Adrenal gland (tissue), 5 donors: ENCODE results near the gene COL6A3.

Source experiments
- POLR2A ChIP-seq, 2 donors: fragments of 450-650 bp; IDR thresholded peaks; one replicate each; pipeline ENCODE4 v1.6.1; 2017; ENCODE audit warnings: antibody characterized with exemption in 2 of 2, mild to moderate bottlenecking in 2 of 2, moderate library complexity in 1 of 2
- TF ChIP-seq, protein P1 (sequence below), 6 experiments: fragments of 450-650 bp in 4 of 6; fragments of 200-600 bp in 2 of 6; sonication (generic) in 1 of 6; IDR thresholded peaks; 1 replicate in 5 of 6; 2 replicates in 1 of 6; pipeline versions ENCODE4 v1.5.1 to v1.8.0; 2016 to 2021; ENCODE audit warnings: antibody characterized with exemption in 6 of 6, mild to moderate bottlenecking in 2 of 6, moderate library complexity in 1 of 6
- donor health status: DM: no; HTN: no; CAD: no.

DNA sequence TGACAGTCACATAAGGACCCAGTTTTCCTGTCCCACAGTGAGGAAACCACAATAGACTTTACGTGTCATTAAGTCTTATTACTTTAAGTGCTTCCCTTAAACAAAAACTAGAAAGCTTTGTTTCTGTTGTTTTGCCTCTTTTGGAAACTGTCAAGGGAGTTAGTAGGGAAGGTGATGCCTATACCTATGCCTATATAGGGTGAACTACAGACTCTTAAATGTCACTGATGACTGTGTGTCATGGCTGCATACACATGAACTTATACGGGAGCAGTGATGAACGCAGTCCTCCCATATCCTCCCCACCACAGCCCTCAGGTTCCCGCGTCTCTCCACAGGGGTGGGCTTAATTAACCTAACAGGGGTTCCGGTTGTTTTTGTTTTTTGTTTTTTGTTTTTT lies 97.6 kb downstream of the COL6A3 start:
- TF ChIP-seq, protein P1, sequence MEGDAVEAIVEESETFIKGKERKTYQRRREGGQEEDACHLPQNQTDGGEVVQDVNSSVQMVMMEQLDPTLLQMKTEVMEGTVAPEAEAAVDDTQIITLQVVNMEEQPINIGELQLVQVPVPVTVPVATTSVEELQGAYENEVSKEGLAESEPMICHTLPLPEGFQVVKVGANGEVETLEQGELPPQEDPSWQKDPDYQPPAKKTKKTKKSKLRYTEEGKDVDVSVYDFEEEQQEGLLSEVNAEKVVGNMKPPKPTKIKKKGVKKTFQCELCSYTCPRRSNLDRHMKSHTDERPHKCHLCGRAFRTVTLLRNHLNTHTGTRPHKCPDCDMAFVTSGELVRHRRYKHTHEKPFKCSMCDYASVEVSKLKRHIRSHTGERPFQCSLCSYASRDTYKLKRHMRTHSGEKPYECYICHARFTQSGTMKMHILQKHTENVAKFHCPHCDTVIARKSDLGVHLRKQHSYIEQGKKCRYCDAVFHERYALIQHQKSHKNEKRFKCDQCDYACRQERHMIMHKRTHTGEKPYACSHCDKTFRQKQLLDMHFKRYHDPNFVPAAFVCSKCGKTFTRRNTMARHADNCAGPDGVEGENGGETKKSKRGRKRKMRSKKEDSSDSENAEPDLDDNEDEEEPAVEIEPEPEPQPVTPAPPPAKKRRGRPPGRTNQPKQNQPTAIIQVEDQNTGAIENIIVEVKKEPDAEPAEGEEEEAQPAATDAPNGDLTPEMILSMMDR (IDR thresholded peaks at IDR 0.05) = no peak
- no peak for TF ChIP-seq POLR2A (IDR thresholded peaks at IDR 0.05)
